Fibroblast of lung (primary cell): ENCODE results near the gene APOBEC3A.

ENCODE experiments used
- CTCF ChIP-seq, 2 donors: IDR thresholded peaks in 1 of 2; conservative IDR thresholded peaks in 1 of 2; 1 replicate in 1 of 2; 2 replicates in 1 of 2; pipeline ENCODE4 v1.5.1; 2011 to 2012; ENCODE audit warnings: low read length in 2 of 2, control low read depth in 1 of 2, inconsistent platforms in 1 of 2, low read depth in 1 of 2, mild to moderate bottlenecking in 1 of 2
- EZH2 ChIP-seq: IDR thresholded peaks from 2 replicates; pipeline ENCODE4 v1.5.1; 2012; ENCODE audit warnings: low read length, control low read depth, mild to moderate bottlenecking; ENCODE audit errors: missing control alignments

GRCh38 chr22:38925571-38926041 is 31.8 kb upstream of the APOBEC3A start:
- TF ChIP-seq CTCF (conservative IDR thresholded peaks at IDR 0.05 in 1 of 2, IDR thresholded peaks at IDR 0.05 in 1 of 2; ENCODE audit: low read depth in 1 of 2, low read length in 2 of 2) (no peak), EZH2 (no peak)
